Measurements from ENCODE around the gene GPRIN3.

GPRIN3 gene

GRCh38 chr4:89253935-89254334, 53.7 kb downstream of the GPRIN3 start:
- Histone ChIP-seq H3K36me3 (peaks cover 15% of the 10 kb centered on the region), H3K4me2 (no peak overlapping the region), H3K27ac (no peak overlapping the region), H3K27me3 (no peaks in the 10 kb centered on the region), H3K9me3 (peaks cover 4% of the 10 kb centered on the region; the same call in 1 of the 2 replicates), H3K4me3 (no peak overlapping the region), H4K20me1 (no peaks in the 10 kb centered on the region), H3K9ac (no peak overlapping the region), H3K4me1 (no peaks in the 10 kb centered on the region)
- no peak for TF ChIP-seq Cebpa-rat (IDR thresholded peaks at IDR 0.05)

DNA sequence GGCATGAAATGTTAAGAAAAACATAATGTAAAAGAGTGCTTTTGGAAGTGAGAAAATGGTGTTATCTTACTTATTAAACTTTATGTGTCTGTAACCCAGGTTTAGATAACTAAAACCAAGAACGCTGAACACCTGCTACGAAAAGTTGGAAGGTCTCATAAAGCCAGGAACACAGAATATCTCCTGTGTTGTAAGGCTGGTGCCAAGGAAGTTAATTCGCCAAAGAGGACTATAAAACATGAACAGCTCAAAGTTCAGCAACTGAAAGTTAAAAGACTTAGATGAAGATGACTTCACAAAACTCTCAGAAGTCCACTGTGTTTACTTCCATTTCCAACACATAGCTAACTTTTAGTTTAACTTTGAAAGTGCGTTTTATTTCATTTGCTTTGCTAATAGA, 54.3 kb downstream of the GPRIN3 start:
- no peaks in the 10 kb centered on the region for H3K4me1 ChIP-seq
- H3K4me2 ChIP-seq: no peak overlapping the region
- no peak overlapping the region for H3K27ac ChIP-seq
- H3K9me3 ChIP-seq: peaks cover 4% of the 10 kb centered on the region; the same call in 1 of the 2 replicates
- no peak overlapping the region for H3K9ac ChIP-seq
- TF ChIP-seq Cebpa-rat (IDR thresholded peaks at IDR 0.05): no peak
- H4K20me1 ChIP-seq: no peaks in the 10 kb centered on the region
- peaks cover 18% of the 10 kb centered on the region for H3K36me3 ChIP-seq
- H3K27me3 ChIP-seq: no peaks in the 10 kb centered on the region
- H3K4me3 ChIP-seq: no peak overlapping the region

DNA sequence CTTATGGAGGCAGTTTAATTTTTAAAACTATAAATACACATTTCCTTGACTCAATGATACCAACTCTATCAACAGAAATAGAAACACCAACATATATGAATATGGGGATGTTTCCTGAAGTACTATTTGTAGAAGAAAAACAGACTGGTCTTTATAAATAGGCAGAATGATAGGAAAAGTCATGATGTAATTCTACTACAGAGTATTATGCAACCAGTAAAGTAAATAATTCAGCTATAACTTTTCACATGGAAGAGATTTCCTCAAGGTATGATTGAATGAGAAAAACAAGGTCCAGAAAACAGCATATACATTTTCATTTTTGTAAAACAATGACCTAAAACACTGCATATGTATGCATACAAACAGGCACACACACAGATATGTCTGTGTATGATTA, 56.2 kb downstream of the GPRIN3 start:
- no peak overlapping the region for H3K27ac ChIP-seq
- no peaks in the 10 kb centered on the region for H4K20me1 ChIP-seq
- H3K4me2 ChIP-seq: no peak overlapping the region
- no peaks in the 10 kb centered on the region for H3K27me3 ChIP-seq
- H3K4me3 ChIP-seq: no peak overlapping the region
- H3K9me3 ChIP-seq: peaks cover 4% of the 10 kb centered on the region; the same call in 1 of the 2 replicates
- H3K36me3 ChIP-seq: peaks cover 26% of the 10 kb centered on the region
- no peak overlapping the region for H3K9ac ChIP-seq
- H3K4me1 ChIP-seq: no peaks in the 10 kb centered on the region; the same call in 1 of the 2 replicates
- no peak for TF ChIP-seq Cebpa-rat (IDR thresholded peaks at IDR 0.05)

DNA sequence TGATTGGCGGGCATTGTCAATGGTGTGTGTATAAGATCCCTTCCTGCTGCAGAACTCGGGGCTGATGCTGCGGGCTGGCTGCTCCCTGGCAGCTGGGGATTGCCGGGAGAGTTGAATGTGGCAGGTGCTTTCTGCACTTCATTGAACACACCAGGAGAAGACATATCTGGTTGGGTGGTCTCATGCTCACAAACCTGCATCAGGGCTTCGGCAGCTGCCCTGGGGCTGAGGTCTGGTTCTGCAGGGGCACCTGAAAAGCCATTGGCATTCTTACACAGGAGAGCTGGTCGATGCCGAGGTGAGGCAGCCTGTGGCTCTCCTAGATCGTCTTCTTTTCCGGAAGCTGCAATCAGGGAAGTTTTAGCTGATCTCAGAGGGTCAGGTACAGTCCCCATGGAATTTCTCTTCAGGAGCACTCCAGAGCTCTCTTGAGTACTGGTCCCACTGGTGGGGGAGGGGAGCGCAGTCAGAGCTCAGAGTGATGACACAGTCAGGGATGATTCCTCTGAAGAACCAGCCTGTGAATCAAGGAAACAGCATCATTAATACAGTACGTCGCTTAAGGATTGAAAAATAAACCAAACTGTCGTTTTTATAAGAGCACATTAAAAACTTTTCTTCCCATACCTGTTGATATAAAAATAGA, 57.8 kb downstream of the GPRIN3 start:
- Histone ChIP-seq H4K20me1 (no peaks in the 10 kb centered on the region), H3K27me3 (no peaks in the 10 kb centered on the region), H3K4me3 (no peak overlapping the region), H3K36me3 (peaks cover 26% of the 10 kb centered on the region), H3K9ac (no peak overlapping the region), H3K4me2 (no peak overlapping the region), H3K4me1 (peaks cover 6% of the 10 kb centered on the region), H3K27ac (no peak overlapping the region), H3K9me3 (peaks cover 4% of the 10 kb centered on the region; the same call in 1 of the 2 replicates)
- TF ChIP-seq Cebpa-rat (IDR thresholded peaks at IDR 0.05): no peak

GRCh38 chr4:89249313-89249712, 58.3 kb downstream of the GPRIN3 start:
- H4K20me1 ChIP-seq: no peaks in the 10 kb centered on the region
- H3K9me3 ChIP-seq: peaks cover 1% of the 10 kb centered on the region; the same call in 1 of the 2 replicates

DNA sequence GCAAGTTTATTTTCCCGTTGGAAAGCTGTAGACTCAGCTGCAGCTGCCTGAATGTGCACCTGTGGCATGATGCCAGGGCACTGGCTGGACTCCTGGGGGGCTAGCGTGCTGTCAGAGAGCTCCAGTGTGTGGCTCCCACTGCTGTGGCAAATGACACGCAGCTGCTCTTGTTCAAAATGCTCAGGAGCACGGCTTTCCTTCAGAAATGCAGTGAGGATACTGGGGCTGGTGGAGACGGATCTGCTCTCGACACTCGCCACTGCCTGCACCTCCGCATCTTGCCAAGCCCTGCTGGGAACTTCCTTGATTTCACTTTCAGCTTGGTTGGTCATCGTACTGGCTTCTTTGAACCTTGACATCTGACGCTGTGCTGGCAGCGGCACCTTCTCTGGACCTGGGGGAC, 58.7 kb downstream of the GPRIN3 start:
- Histone ChIP-seq H3K9ac (no peak overlapping the region), H3K9me3 (no peaks in the 10 kb centered on the region), H4K20me1 (no peaks in the 10 kb centered on the region), H3K36me3 (peaks cover 26% of the 10 kb centered on the region), H3K4me3 (no peak overlapping the region), H3K4me2 (no peak overlapping the region), H3K4me1 (peaks cover 6% of the 10 kb centered on the region), H3K27ac (no peak overlapping the region), H3K27me3 (no peaks in the 10 kb centered on the region)
- TF ChIP-seq Cebpa-rat (IDR thresholded peaks at IDR 0.05): no peak

More at GRCh38 chr4:89249313-89249712, 58.3 kb downstream of the GPRIN3 start:
- H3K4me3 ChIP-seq: no peak overlapping the region
- no peak for TF ChIP-seq Cebpa-rat (IDR thresholded peaks at IDR 0.05)
- H3K9ac ChIP-seq: no peak overlapping the region
- no peak overlapping the region for H3K4me2 ChIP-seq
- H3K4me1 ChIP-seq: peaks cover 6% of the 10 kb centered on the region
- H3K27me3 ChIP-seq: no peaks in the 10 kb centered on the region
- H3K36me3 ChIP-seq: peaks cover 26% of the 10 kb centered on the region
- no peak overlapping the region for H3K27ac ChIP-seq

DNA sequence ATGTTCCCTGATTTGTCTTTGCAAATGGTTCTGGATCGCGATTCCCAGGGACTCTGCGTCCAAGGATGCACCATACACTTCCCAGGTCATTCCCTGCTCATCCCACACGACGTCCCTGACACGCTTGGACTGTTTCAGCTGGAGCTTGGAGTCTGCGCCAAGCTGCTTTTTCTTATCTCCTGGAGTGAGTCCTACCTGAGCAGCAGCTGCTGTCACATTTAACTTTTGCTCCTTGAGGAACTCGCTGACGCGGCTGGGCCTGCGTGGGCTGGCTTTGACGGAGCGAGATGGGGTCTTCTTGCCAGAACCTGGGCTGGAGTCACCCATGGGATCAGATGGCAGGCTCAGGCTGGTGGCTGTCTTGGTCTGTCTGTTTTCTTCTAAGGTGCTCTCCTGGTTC, 59.6 kb downstream of the GPRIN3 start:
- TF ChIP-seq Cebpa-rat (IDR thresholded peaks at IDR 0.05): no peak
- no peak overlapping the region for H3K27ac ChIP-seq
- H3K9ac ChIP-seq: no peak overlapping the region
- H3K4me3 ChIP-seq: no peak overlapping the region
- H3K4me2 ChIP-seq: no peak overlapping the region
- peaks cover 26% of the 10 kb centered on the region for H3K36me3 ChIP-seq
- no peaks in the 10 kb centered on the region for H4K20me1 ChIP-seq
- H3K4me1 ChIP-seq: peaks cover 6% of the 10 kb centered on the region
- H3K9me3 ChIP-seq: no peaks in the 10 kb centered on the region
- no peaks in the 10 kb centered on the region for H3K27me3 ChIP-seq

- Histone ChIP-seq H3K9ac (no peak overlapping the region), H3K4me1 (peaks cover 6% of the 10 kb centered on the region), H3K4me2 (no peak overlapping the region), H3K4me3 (no peak overlapping the region), H3K27me3 (no peaks in the 10 kb centered on the region), H3K36me3 (peaks cover 26% of the 10 kb centered on the region), H3K9me3 (no peaks in the 10 kb centered on the region), H4K20me1 (no peaks in the 10 kb centered on the region), H3K27ac (no peak overlapping the region)
- no peak for TF ChIP-seq Cebpa-rat (IDR thresholded peaks at IDR 0.05)
These were observed 62.1 kb downstream of the GPRIN3 start for GRCh38 chr4:89245459-89245858.

- H3K4me3 ChIP-seq: no peak overlapping the region
- no peak overlapping the region for H3K27ac ChIP-seq
- H3K27me3 ChIP-seq: no peaks in the 10 kb centered on the region
- H3K4me2 ChIP-seq: no peak overlapping the region
- no peak overlapping the region for H3K9ac ChIP-seq
- H3K9me3 ChIP-seq: no peaks in the 10 kb centered on the region
- H4K20me1 ChIP-seq: no peaks in the 10 kb centered on the region
- peaks cover 6% of the 10 kb centered on the region for H3K4me1 ChIP-seq
- H3K36me3 ChIP-seq: peaks cover 13% of the 10 kb centered on the region
- TF ChIP-seq Cebpa-rat (IDR thresholded peaks at IDR 0.05): no peak
These were observed 63.8 kb downstream of the GPRIN3 start for GRCh38 chr4:89243733-89244252.

DNA sequence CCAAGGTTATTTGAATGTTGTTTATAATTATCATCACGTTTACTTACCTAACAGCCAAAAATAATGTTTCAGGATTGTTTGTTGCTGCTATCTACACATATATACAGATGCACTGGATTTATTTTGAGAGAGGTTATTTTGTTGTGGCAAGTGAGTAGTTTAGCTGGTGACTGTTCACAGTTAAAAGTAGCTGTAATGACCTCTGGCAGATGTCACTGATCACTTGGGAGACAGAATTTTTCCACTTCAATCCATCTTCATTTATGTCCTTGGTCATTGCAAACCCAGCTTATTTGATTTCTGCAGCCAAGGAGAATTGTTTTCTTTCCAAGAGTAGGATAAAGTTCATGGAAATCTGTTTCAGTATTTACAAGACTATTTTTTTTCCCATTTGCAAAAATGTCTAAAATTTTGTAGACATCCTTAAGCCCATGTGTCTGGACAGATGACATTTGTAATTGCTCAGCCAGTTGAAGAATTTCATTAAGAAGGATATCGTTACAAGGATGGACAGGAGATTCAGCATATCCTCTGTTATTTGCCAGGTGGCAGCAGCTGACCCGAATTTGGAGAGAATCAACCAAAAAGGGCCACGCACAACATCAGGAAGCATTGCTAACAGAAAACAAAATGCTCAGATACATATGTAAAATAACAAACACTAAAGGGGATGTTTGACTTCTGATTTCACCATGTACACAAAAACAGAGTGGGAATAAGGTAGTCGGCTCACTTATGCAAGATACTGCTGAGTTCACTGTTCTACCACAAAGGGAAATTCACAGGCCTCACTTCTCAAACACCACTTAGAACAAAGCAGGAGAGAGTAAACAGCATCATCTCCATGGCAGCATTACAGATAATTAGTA, 64.5 kb downstream of the GPRIN3 start:
- H3K27me3 ChIP-seq: no peaks in the 10 kb centered on the region
- H3K27ac ChIP-seq: no peak overlapping the region
- H3K4me2 ChIP-seq: no peak overlapping the region
- no peaks in the 10 kb centered on the region for H4K20me1 ChIP-seq
- peaks cover 6% of the 10 kb centered on the region for H3K36me3 ChIP-seq
- no peaks in the 10 kb centered on the region for H3K9me3 ChIP-seq
- peaks cover 6% of the 10 kb centered on the region for H3K4me1 ChIP-seq
- no peak overlapping the region for H3K4me3 ChIP-seq
- no peak overlapping the region for H3K9ac ChIP-seq
- TF ChIP-seq Cebpa-rat (IDR thresholded peaks at IDR 0.05): no peak

Data from BLaER1 (cell line).